Measurements from ENCODE around the gene PSME3IP1. TPM values are rescaled to one million over a fixed set of nuclear protein-coding genes. Genes with fewer than 3 reads are reported as not detected.
A peak's percentile ranks its signal among the peaks of the same experiment; 100 is the strongest.

PSME3IP1 gene
- total RNA-seq, 1 donor = 70.2 TPM

DNA sequence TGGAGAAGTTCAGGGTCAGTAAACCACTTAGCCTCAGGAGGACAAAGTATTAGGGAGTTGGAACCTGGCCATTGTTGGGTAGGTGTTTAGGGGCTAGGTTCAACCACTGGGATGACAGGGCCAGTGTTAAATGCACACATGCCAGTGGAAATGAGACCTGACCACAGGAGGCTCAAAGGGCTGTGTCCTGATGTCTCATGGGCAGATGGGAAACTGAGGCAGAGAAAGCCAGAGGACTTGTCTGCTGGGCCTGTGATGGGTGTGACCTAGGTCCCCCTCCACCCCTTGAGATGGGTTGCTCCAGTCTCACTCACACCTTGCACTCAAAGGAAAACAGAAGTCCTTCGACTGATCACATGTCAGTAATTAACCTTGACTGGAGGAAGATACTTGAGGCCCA, 77.4 kb downstream of the PSME3IP1 start:
- Histone ChIP-seq H3K9me3 (ENCODE audit: low read depth, low read length) (no peaks in the 10 kb centered on the region), H3K79me2 (ENCODE audit: insufficient read depth, low read length) (no peaks in the 10 kb centered on the region), H3K27ac (ENCODE audit: low read depth, low read length) (no peak overlapping the region), H4K20me1 (ENCODE audit: insufficient read depth, low read length) (peaks cover 5% of the 10 kb centered on the region), H2AFZ (ENCODE audit: low read length) (no peak overlapping the region), H3K4me3 (ENCODE audit: insufficient read depth, low read length) (no peak overlapping the region), H3K27me3 (ENCODE audit: insufficient read depth, low read length) (no peaks in the 10 kb centered on the region), H3K4me1 (ENCODE audit: insufficient read depth, low read length) (peaks cover 16% of the 10 kb centered on the region), H3K4me2 (ENCODE audit: insufficient read depth, low read length) (no peak overlapping the region), H3K36me3 (ENCODE audit: insufficient read depth, low read length) (no peaks in the 10 kb centered on the region)
- peak; percentile 34 for DNase-seq (ENCODE audit: insufficient read length, low spot score, missing footprints)
- TF ChIP-seq, protein P1, sequence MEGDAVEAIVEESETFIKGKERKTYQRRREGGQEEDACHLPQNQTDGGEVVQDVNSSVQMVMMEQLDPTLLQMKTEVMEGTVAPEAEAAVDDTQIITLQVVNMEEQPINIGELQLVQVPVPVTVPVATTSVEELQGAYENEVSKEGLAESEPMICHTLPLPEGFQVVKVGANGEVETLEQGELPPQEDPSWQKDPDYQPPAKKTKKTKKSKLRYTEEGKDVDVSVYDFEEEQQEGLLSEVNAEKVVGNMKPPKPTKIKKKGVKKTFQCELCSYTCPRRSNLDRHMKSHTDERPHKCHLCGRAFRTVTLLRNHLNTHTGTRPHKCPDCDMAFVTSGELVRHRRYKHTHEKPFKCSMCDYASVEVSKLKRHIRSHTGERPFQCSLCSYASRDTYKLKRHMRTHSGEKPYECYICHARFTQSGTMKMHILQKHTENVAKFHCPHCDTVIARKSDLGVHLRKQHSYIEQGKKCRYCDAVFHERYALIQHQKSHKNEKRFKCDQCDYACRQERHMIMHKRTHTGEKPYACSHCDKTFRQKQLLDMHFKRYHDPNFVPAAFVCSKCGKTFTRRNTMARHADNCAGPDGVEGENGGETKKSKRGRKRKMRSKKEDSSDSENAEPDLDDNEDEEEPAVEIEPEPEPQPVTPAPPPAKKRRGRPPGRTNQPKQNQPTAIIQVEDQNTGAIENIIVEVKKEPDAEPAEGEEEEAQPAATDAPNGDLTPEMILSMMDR (IDR thresholded peaks at IDR 0.05; ENCODE audit: extremely low read depth, low read depth, low read length) = no peak

DNA sequence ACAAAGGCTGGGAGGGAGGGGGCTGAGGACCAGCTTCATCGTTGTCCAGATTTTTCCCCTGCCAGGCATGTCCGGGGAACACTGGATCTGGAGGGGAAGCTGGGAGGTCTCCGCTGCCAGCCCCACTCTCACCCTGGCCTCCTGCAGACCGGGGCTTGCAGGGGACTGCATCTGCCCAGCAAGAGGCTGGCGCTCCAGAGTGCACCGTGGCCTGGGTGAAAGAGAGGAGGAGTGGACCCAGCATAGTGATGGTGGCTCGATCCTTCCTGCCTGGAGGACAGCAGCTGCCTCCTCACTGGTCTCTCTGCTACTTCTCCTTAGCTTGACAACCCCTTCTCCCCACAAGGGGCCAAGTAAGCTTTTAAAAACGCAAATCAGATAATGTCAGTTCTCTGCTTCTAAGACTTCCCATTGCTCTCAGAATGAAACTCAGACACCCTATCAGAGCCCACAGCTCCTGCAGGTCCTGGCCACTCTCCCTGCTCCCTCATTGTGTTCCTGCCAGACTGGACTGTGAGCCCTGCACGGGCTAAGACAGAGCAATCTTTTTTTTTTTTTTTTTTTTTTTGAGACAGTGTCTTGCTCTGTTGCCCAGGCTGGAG, 78.4 kb downstream of the PSME3IP1 start:
- Histone ChIP-seq H3K9me3 (ENCODE audit: low read depth, low read length) (no peaks in the 10 kb centered on the region), H3K27ac (ENCODE audit: low read depth, low read length) (no peak overlapping the region), H3K79me2 (ENCODE audit: insufficient read depth, low read length) (no peaks in the 10 kb centered on the region), H2AFZ (ENCODE audit: low read length) (no peak overlapping the region), H3K4me1 (ENCODE audit: insufficient read depth, low read length) (peaks cover 6% of the 10 kb centered on the region), H3K4me3 (ENCODE audit: insufficient read depth, low read length) (no peak overlapping the region), H4K20me1 (ENCODE audit: insufficient read depth, low read length) (peaks cover 5% of the 10 kb centered on the region), H3K4me2 (ENCODE audit: insufficient read depth, low read length) (no peak overlapping the region), H3K36me3 (ENCODE audit: insufficient read depth, low read length) (no peaks in the 10 kb centered on the region), H3K27me3 (ENCODE audit: insufficient read depth, low read length) (no peaks in the 10 kb centered on the region)
- TF ChIP-seq, protein P1 (IDR thresholded peaks at IDR 0.05; ENCODE audit: extremely low read depth, low read depth, low read length) = no peak
- peak; percentile 13 for DNase-seq (ENCODE audit: insufficient read length, low spot score, missing footprints)

DNA sequence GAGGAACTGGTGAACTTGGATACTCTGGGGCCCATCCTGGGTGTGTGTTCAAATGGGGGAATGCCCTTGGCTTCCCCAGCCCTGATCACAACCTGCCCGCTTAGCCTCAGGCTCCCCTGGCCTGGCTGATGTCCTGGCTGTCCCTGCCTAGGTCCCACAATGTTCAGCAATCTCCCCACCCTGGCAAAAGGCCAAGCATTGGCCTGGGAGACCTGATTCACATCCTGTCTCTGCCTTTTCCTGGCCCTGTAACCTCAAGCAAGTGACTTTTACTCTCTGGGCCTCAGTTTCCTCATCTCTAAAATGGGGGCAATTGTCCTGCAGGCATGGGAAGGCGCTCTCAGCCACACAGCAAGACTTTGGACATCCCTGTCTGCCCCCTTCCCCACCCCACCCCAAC, 79.1 kb downstream of the PSME3IP1 start:
- Histone ChIP-seq H3K4me3 (ENCODE audit: insufficient read depth, low read length) (no peak overlapping the region), H3K27me3 (ENCODE audit: insufficient read depth, low read length) (no peaks in the 10 kb centered on the region), H3K9me3 (ENCODE audit: low read depth, low read length) (no peaks in the 10 kb centered on the region), H3K79me2 (ENCODE audit: insufficient read depth, low read length) (no peaks in the 10 kb centered on the region), H2AFZ (ENCODE audit: low read length) (no peak overlapping the region), H3K36me3 (ENCODE audit: insufficient read depth, low read length) (no peaks in the 10 kb centered on the region), H4K20me1 (ENCODE audit: insufficient read depth, low read length) (peaks cover 5% of the 10 kb centered on the region), H3K4me2 (ENCODE audit: insufficient read depth, low read length) (no peak overlapping the region), H3K4me1 (ENCODE audit: insufficient read depth, low read length) (no peaks in the 10 kb centered on the region), H3K27ac (ENCODE audit: low read depth, low read length) (no peak overlapping the region)
- TF ChIP-seq, protein P1 (IDR thresholded peaks at IDR 0.05; ENCODE audit: extremely low read depth, low read depth, low read length) = no peak
- peak; percentile 25 for DNase-seq (ENCODE audit: insufficient read length, low spot score, missing footprints)

DNA sequence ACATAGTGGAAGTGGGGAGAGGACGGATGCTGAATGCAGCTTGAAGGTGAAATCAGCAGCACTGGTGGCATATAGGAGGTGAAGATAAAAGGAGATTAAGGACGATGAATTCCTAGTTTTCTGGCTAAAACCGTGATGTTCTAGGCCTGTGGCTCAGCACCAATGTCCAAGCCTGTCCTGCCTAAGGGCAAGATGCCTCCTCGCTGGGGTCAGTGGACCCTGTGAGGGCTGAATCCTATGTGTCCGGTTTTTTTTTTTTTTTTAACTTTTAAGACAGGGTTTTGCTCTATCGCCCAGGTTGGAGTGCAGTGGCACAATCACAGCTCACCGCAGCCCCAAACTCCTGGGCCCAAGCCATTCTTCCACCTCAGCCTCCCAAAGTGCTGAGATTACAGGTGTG, 80.7 kb downstream of the PSME3IP1 start:
- Histone ChIP-seq H3K4me3 (ENCODE audit: insufficient read depth, low read length) (no peak overlapping the region), H3K27ac (ENCODE audit: low read depth, low read length) (no peak overlapping the region), H4K20me1 (ENCODE audit: insufficient read depth, low read length) (peaks cover 5% of the 10 kb centered on the region), H3K27me3 (ENCODE audit: insufficient read depth, low read length) (no peaks in the 10 kb centered on the region), H2AFZ (ENCODE audit: low read length) (no peak overlapping the region), H3K79me2 (ENCODE audit: insufficient read depth, low read length) (no peaks in the 10 kb centered on the region), H3K9me3 (ENCODE audit: low read depth, low read length) (no peaks in the 10 kb centered on the region), H3K4me2 (ENCODE audit: insufficient read depth, low read length) (no peak overlapping the region), H3K36me3 (ENCODE audit: insufficient read depth, low read length) (no peaks in the 10 kb centered on the region), H3K4me1 (ENCODE audit: insufficient read depth, low read length) (peaks cover 6% of the 10 kb centered on the region)
- TF ChIP-seq, protein P1 (IDR thresholded peaks at IDR 0.05; ENCODE audit: extremely low read depth, low read depth, low read length) = no peak
- peak; percentile 66 for DNase-seq (ENCODE audit: insufficient read length, low spot score, missing footprints)

Data from osteoblast (primary cell).